Lung (tissue), 12 donors: ENCODE measurements around the gene OCIAD2. TPM values are rescaled to one million over a fixed set of nuclear protein-coding genes. Genes with fewer than 3 reads are reported as not detected.
"Not testable (repeated sequence)": the region's sequence is repeated elsewhere in the genome, so short reads cannot be mapped to it uniquely, and the experiment has no call there.

Experiments
- ATAC-seq: fragments of 200-7000 bp; cut with Tn5 transposase; one replicate; pipeline ENCODE4 v1.9.1; 2020; ENCODE audit warnings: moderate number of reproducible peaks; ENCODE audit not compliant: insufficient read depth, low FRiP score
- DNase-seq, 3 donors: peaks; one replicate each; pipeline ENCODE4 v3.0.0-alpha.2; 2013 to 2017
- H3K27ac ChIP-seq, 2 donors: one replicate each; pipeline ENCODE4 v1.5.1; 2013; ENCODE audit warnings: mild to moderate bottlenecking in 2 of 2, moderate library complexity in 2 of 2, control low read depth in 1 of 2, inconsistent platforms in 1 of 2, low read depth in 1 of 2, low read length in 1 of 2
- H3K27me3 ChIP-seq, 3 donors: one replicate each; pipeline ENCODE4 v1.5.1; 2013; ENCODE audit warnings: low read length in 2 of 3; ENCODE audit not compliant: control insufficient read depth in 3 of 3, insufficient read depth in 3 of 3
- H3K36me3 ChIP-seq, 4 donors: one replicate each; pipeline ENCODE4 v1.5.1; 2013; ENCODE audit warnings: low read length in 4 of 4, mild to moderate bottlenecking in 1 of 4, moderate library complexity in 1 of 4; ENCODE audit not compliant: control insufficient read depth in 4 of 4, insufficient read depth in 4 of 4
- H3K4me1 ChIP-seq, 5 donors: one replicate each; pipeline ENCODE4 v1.5.1; 2013; ENCODE audit warnings: low read length in 5 of 5, mild to moderate bottlenecking in 2 of 5, moderate library complexity in 1 of 5; ENCODE audit not compliant: control insufficient read depth in 5 of 5, insufficient read depth in 5 of 5
- H3K4me3 ChIP-seq: one replicate; pipeline ENCODE4 v1.5.1; 2013; ENCODE audit warnings: mild to moderate bottlenecking, control low read depth, moderate library complexity
- H3K9ac ChIP-seq, 2 donors: one replicate each; pipeline ENCODE4 v1.5.1; 2013; ENCODE audit warnings: low read length in 2 of 2, control low read depth in 1 of 2; ENCODE audit not compliant: insufficient read depth in 1 of 2
- H3K9me3 ChIP-seq, 4 donors: one replicate each; pipeline ENCODE4 v1.5.1; 2013; ENCODE audit warnings: low read length in 3 of 4, mild to moderate bottlenecking in 1 of 4, moderate library complexity in 1 of 4; ENCODE audit not compliant: control insufficient read depth in 4 of 4, insufficient read depth in 3 of 4
- CTCF ChIP-seq: IDR thresholded peaks from 2 replicates; pipeline ENCODE4 v1.5.1; 2012; ENCODE audit warnings: mild to moderate bottlenecking; ENCODE audit errors: control extremely low read depth, extremely low read depth
- WGBS, 2 donors: extraction: QIAGEN DNeasy Blood & Tissue Kit; methylation state at CpG; one replicate each; pipeline ENCODE4 v1.1.7; 2013; 5-methylcytosine and 5-hydroxymethylcytosine counted together
- polyA plus RNA-seq, 2 donors: library from polyadenylated mRNA; stranded (reverse); fragments of 200-250 nt; gene quantifications; one replicate each; pipeline ENCODE4 v1.2.1, GENCODE V29; 2013
- total RNA-seq, 2 donors: library from RNA; depleted of rRNA in 1 of 2; stranded (reverse); fragments of >200 nt in 1 of 2; gene quantifications; one replicate each; pipeline ENCODE4 v1.2.1, GENCODE V29; 2014 to 2021
- donor health status: control.
- donor health status: control.
- donor health status: Bipolar disorder and iron deficiency.
- donor health status: healthy.
- donor health status: DM: yes; HTN: yes; CAD: no.

The OCIAD2 gene
- total and polyA plus RNA-seq, 4 donors: 13.1 to 56.3 (median 36.0) TPM

GRCh38 chr4:48854395-48854683 lies 52.2 kb downstream of the OCIAD2 start:
- Histone ChIP-seq H3K9ac (no peak overlapping the region), H3K4me1 (no peaks in the 10 kb centered on the region), H3K27ac (no peak overlapping the region), H3K4me3 (no peak overlapping the region), H3K36me3 (peaks cover 11 to 23% (median 17%) of the 10 kb centered on the region in 4 donors), H3K9me3 (no peaks in the 10 kb centered on the region), H3K27me3 (no peaks in the 10 kb centered on the region)
- no peak for TF ChIP-seq CTCF
- WGBS, 2 donors: 100% methylated on average over 1 of the region's 1 CpG
- no peak for DNase-seq
- no peak for ATAC-seq

GRCh38 chr4:48853604-48854394 lies 52.8 kb downstream of the OCIAD2 start:
- ATAC-seq (no peak), DNase-seq (no peak)
- H3K27ac ChIP-seq: no peak overlapping the region
- no peak overlapping the region for H3K4me3 ChIP-seq
- H3K36me3 ChIP-seq: peaks cover 11 to 25% (median 17%) of the 10 kb centered on the region in 4 donors
- no peak for TF ChIP-seq CTCF
- 91 to 93% methylated on average over 4 of the region's 4 CpGs for WGBS, 2 donors
- H3K9me3 ChIP-seq: no peaks in the 10 kb centered on the region
- no peaks in the 10 kb centered on the region for H3K4me1 ChIP-seq
- H3K9ac ChIP-seq: no peak overlapping the region
- no peaks in the 10 kb centered on the region for H3K27me3 ChIP-seq

- TF ChIP-seq CTCF: no peak
- ATAC-seq: no peak
- Histone ChIP-seq H3K27me3 (no peaks in the 10 kb centered on the region), H3K9ac (no peak overlapping the region), H3K4me1 (no peaks in the 10 kb centered on the region), H3K36me3 (peaks cover 7 to 26% (median 11%) of the 10 kb centered on the region in 4 donors), H3K4me3 (no peak overlapping the region), H3K9me3 (no peaks in the 10 kb centered on the region), H3K27ac (no peak overlapping the region)
- WGBS, 2 donors: 75 to 94% methylated on average over 1 of the region's 1 CpG
- no peak for DNase-seq
Observed at GRCh38 chr4:48851651-48852050, 54.9 kb downstream of the OCIAD2 start.

GRCh38 chr4:48848799-48849198 lies 57.8 kb downstream of the OCIAD2 start:
- ATAC-seq, H3K4me3 ChIP-seq, H3K9ac ChIP-seq, H3K27ac ChIP-seq, H3K27me3 ChIP-seq, DNase-seq, H3K4me1 ChIP-seq, H3K9me3 ChIP-seq: not testable (repeated sequence)
- WGBS, 2 donors: 96 to 98% methylated on average over 6 of the region's 6 CpGs
- peaks cover 9 to 25% (median 12%) of the 10 kb centered on the region in 4 donors for H3K36me3 ChIP-seq
